GM18870 (cell line): Measurements from ENCODE around the gene CDPF1.

Experiments used
- ATAC-seq: cut with Tn5 transposase; IDR thresholded peaks from one replicate; pipeline ENCODE4 v1.9.1; 2021; ENCODE audit warnings: moderate library complexity; ENCODE audit not compliant: unreplicated experiment

CDPF1 gene

DNA sequence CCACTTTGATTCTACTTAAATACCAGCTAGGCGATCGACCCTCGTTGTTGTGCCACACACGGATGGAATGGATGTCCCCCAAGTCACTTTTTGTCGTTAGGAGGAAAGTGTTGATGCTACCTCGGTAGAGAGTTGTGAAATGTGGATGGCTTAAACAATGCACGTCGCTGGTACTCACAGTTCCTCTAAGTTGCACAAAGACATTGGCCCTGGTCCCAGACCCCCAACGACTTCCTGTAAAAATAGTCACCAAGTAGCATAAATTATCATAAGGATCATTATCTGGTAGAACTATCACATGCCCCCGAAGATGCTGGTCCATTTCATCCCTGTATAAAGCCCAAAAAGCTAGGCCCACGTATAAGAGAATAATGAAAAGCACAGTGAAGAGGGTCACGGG is 9.3 kb upstream of the CDPF1 start:
- ATAC-seq = no peak

DNA sequence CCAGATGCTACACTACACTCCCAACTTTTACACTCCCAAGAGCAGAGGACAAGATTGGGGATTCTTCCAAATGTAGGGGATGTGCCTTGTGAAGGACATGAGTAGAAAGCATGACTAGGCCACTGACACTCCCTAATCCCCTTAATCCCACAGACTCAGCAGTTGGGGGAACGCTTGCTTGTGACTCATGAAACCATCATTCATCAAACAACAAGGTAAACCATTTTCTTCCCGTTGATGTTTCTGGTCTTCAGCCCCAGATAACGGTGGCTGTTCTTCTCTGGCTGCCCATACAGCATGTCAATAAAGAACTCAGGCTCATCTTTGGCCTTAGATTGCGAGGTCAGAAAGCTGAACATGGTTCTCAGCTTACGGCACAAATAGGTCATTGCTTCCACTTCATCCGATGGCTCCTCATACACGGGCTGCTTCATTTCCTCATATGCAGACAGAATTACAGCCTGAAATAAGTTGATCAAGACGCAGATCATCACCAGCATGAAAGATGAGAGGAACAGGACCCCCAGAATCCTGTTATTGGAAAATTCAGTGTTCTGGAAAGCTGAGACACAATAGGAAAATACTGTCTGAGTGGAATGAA is 6.4 kb upstream of the CDPF1 start:
- ATAC-seq = no peak

GRCh38 chr22:46251816-46252380 is 1.8 kb upstream of the CDPF1 start:
- no peak for ATAC-seq

GRCh38 chr22:46251266-46251665 is 1.2 kb upstream of the CDPF1 start:
- no peak for ATAC-seq

DNA sequence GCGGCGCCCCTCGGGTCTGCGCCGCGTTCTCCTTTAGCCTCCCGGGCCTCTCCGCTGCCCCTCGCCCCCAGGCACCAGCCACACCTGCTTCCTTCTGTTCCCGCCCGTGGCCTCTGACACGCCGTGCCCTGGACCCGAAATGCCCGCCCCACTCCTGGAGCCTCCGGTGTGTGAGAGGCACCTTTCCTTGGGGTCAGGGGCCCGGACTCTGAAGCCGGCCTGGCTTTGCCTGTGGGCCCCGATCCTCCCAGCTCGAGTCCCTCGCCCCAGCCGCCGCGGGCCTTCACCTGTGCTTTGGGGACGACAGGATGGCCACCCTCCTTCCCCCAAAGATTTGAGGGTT is 661 bp upstream of the CDPF1 start:
- no peak for ATAC-seq

GRCh38 chr22:46247443-46247975 is 2.6 kb downstream of the CDPF1 start:
- no peak for ATAC-seq

DNA sequence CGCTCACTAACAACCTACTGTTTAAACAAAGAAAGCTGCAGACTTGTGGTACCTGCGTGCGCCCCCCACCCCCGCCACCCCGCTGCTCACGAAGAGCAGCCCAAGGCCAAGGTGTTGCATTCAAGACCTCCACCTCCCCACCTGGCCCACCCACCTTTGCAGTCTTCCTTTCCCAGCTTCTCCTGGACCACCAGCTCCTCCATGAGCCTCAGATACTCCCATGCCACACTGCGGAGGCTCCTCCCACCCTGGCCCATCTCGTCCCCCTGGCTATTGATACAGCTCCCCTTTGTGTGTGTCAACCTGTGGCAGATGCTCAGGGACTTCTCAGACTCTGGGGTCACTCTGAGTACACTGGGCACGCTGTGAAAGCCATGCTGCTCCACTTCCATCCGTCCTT is 3.9 kb downstream of the CDPF1 start:
- no peak for ATAC-seq

DNA sequence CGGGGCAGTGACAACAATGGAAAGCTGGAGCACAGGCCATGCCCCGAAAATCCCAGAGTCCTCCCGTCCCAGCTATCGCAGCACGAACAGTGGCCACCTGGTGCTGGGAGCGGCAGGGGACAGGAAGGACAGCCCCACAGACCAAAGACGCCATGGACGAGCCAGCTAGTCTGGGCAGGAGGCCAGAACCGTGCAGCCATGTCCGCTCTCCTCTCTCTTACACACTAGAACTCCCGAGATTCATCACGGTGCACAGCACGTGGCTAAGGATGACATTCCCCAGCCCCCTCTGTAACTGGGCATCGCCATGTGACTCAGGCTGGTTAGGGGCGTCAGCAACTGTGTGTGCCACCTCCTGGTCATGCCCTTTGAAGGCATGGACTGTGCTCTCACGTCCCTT is 4.6 kb downstream of the CDPF1 start:
- no peak for ATAC-seq

GRCh38 chr22:46244771-46245170 is 5.3 kb downstream of the CDPF1 start:
- ATAC-seq = no peak

DNA sequence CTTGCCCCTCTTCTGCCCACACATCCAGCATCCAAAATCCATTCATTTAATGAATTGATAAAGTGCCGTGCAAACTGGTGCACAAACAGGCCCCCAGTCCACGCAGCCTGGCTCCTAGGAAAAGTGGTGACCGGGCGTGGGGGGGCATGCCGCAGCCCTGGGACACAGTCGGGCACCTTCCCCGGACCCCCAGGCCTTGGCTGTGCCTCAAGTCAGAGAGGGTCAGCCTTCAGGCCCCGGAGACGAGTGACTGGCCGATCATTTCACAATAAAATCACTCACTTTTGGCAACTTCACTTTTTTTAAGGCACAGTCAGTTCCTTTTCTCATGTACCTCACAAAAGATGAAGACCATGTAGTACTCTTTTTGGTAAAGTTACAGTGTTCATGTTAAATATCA is 8.0 kb downstream of the CDPF1 start:
- ATAC-seq = no peak

DNA sequence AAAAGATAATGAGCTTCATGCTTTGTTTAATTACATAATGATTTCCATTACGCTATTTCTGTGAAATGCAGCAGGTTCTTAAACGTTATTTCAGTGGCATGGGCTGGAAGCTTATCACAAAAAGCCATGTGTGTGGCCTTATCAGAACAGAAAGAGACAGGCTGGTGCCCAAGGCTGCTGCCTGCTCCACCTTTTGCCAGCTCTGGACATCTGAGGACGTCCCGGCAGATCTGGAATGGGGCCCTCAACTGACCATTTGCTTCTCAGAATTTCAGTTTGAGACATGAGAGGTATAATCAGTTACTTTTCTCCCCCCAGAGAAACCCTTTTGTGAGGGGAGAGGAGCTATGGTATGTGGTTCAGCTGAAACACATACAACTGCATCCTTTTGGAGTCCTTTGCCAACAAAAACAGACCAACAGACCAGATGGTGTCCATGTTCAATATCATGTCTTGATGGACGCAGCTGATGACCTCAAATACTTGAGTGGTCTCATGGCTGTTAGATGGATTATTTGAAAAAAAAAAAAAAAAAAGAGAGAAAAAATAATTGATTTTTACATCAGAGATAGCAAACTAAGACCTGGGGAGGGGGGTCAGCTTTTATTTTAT is 8.6 kb downstream of the CDPF1 start:
- no peak for ATAC-seq

DNA sequence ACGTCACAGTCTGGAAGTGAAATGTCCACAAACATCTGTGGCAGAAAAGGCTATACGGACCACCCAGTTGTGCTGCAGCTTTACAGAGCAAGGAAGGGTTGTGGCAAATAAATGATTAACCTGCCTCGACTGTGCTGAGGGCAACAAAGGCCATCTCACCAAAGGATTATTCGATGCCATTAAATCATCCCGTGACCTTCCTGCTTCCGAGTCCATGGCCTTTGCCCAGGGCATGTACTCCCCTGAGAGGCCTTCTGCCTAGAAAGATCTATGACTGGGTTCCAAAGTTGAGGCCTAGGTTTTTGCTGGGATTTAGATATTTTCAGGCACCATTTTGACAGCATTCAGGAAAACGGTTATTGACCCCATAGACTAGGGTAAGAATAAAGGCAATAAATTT is 9.2 kb downstream of the CDPF1 start:
- ATAC-seq = no peak

DNA sequence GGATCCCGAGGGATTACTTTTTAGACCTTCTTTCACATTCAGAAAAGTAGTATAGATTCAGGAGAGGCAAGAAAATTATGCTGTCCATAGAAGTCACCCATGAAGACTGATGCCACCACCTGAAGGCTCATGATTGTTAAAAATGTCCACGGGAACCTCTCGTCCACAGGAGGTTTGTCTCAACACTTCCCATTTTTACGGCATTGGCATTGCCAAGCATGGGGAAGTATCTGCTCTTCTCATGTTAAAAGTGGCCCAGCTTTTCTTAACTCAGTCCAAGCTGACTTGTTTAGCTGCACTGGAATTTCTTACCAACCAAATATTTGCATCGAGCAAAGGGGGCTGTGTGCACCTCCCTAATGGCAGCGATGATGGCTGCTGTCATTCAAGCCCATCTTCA is 9.6 kb downstream of the CDPF1 start:
- no peak for ATAC-seq

GRCh38 chr22:46240073-46240472 is 10.0 kb downstream of the CDPF1 start:
- no peak for ATAC-seq

DNA sequence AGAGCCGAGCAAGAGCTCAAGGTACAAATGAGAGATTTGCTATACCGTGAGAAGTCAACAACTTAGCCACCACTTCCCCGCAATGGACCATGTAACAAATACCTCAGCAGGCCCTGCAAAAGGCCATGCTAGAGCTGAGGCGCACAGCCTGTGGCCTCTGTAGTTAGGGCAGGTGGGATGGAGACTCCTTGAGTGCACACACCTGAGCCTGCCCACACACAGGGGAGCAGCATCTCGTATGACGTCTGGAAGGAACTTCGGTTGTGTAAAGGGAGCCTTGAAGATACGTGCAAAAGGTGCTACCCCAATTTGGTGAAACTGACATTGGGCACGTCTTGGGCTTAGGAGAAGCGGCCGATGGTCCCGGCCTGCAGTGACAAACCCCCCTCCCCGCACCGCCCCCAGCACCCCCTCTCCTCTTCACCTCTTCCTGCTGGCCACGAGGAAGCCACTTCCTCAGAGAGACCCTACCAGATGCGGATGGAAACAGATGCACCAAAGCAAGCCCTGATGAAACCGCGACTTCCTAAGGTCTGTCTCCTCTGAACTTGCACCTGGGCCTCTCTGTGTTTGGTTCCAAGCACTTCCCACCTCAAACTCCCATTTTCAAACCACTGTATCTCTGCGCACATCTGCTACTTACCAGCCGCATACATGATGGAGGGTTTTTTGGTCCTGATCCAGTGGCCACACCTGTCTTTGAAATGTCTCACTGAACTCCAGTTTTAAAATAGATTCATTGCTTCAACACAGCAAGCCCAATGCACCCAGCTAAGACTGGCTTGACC is 10.6 kb downstream of the CDPF1 start:
- no peak for ATAC-seq

DNA sequence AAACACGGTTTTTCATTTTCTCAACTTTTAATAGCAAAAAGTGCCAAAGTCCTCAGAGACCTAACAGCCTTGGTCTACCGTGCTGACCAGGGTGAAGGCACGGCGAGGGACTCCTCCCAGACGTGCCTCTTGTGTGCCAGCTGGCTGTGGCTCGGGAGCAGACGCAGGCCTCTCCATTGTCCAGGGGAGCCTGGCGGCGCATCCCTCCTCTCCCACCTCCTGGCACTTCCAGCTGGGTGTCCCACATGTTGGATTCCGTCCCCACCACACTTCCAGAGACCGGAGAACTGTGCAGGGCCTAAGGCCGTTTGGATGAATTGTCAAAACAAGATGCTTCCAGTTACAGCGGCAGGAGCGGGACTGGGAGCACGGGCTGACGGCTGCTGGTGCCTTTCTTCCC is 11.6 kb downstream of the CDPF1 start:
- no peak for ATAC-seq

DNA sequence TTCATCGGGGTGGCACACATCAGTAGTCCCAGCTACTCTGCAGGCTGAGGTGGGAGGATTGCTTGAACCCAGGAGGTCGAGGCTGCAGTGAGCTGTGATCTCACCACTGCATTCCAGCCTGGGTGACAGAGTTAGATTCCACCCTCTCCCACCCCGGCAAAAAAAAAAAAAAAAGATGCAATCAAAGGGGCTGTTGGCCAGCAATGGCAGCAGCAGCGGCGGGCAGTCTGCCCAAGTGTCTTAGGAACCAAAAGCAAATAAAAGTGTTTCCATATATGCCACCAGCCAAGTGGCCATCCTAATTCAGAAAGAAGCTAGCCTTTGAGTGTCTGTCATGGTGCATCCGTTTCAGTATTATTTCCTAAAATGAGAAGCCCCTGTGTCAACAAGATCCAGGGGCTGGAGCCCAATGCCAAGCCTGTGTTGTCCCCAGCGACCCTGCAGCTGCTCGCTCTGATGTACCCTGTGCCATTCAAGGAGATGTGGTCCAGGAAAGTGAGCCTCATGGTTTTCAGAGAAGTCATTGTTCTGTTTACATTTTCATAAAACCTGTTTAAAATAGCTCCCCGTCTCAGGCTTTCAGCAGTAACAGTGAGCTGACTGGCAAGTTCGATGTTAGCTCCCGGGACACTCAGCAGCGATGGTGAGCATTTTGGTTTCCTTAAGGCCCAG is 12.5 kb downstream of the CDPF1 start:
- no peak for ATAC-seq

- no peak for ATAC-seq
These were observed 15.1 kb downstream of the CDPF1 start for GRCh38 chr22:46234969-46235368.

DNA sequence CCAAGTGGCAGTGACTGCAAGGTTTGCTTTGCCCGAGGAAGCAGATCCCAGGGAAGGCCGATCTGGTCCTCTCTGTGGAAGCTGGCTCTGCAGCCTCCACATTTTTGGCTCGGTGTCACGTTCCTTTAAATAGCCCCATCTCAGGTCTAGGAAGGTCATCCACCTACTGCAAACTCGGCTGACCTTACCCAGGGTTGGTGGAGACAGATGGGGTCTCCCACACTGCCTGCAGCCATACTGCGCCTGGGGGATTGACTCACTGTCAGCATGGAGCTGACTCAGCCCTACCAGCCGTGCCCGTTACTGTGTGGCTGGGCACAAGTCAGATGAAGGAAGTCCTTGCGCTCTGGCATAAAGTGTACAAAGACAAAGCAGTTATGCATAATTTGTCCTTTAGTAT is 16.9 kb downstream of the CDPF1 start:
- ATAC-seq = no peak

- ATAC-seq = no peak
These were observed 19.7 kb downstream of the CDPF1 start for GRCh38 chr22:46230262-46230901.

DNA sequence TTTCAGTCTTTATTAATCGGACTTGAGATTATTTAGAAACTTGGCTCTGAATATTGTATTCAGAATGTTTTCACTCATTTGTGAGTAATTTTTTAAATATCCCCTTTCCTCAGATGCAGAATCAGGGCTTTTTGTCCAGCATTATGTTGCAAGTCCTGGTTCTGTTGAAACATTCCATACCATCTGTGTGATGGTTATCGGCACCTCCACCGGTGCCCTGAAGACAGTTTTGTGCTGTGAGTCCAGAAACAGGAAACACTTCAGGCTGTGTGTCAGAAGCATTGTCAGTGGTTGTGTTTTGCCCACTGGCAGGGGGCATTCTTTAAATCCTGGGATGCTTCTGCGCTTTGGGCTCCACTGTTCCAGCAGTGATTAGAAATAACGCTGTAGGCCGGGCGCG is 20.4 kb downstream of the CDPF1 start:
- no peak for ATAC-seq
